GM18505 (cell line): ENCODE measurements around the gene POC1A.
"Not testable (repeated sequence)": the region's sequence is repeated elsewhere in the genome, so short reads cannot be mapped to it uniquely, and the experiment has no call there.

Experiments used
- ATAC-seq: cut with Tn5 transposase; IDR thresholded peaks from one replicate; pipeline ENCODE4 v1.9.1; 2021; ENCODE audit not compliant: unreplicated experiment
- POLR2A ChIP-seq: IDR thresholded peaks from 4 replicates; pipeline ENCODE4 v1.6.1; 2011; ENCODE audit warnings: borderline replicate concordance; ENCODE audit not compliant: insufficient read depth, insufficient read length; ENCODE audit errors: extremely low read depth

Gene POC1A

GRCh38 chr3:52177701-52178042, 23.4 kb upstream of the POC1A start:
- no peak for ATAC-seq

GRCh38 chr3:52176951-52177700, 22.9 kb upstream of the POC1A start:
- TF ChIP-seq POLR2A = no peak
- no peak for ATAC-seq

More at GRCh38 chr3:52177701-52178042, 23.4 kb upstream of the POC1A start:
- no peak for TF ChIP-seq POLR2A

DNA sequence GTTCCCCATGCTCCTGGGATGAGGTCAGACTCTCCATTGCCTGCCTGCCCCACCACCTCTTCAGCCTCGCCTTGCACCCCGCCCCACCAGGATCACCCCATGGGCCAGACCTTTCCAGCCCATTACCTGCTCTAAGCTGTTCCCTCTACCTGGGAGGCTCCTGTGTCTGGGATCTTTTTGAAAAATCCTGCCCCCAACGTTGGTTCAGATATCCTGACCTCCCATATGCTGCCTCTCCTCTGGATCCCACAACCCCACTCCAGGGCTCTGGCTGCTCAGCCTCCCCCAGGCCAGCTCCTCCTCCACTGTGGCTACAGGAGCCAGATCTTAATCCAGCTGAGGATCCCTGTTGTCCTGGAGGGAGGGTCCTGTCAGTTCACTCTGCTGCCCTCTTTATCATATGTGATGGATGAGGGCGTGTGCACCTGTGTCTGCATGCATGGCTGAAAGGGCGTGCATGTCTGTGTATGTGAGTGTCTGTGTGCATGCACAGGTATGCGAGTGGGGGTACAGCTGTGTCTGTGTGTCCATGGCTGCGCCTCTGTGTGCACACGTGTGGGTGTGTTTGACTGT, 22.0 kb upstream of the POC1A start:
- no peak for ATAC-seq
- TF ChIP-seq POLR2A = no peak

- ATAC-seq = no peak
- no peak for TF ChIP-seq POLR2A
Observed at GRCh38 chr3:52175416-52176179, 21.4 kb upstream of the POC1A start.

GRCh38 chr3:52174896-52175295, 20.7 kb upstream of the POC1A start:
- ATAC-seq = no peak

DNA sequence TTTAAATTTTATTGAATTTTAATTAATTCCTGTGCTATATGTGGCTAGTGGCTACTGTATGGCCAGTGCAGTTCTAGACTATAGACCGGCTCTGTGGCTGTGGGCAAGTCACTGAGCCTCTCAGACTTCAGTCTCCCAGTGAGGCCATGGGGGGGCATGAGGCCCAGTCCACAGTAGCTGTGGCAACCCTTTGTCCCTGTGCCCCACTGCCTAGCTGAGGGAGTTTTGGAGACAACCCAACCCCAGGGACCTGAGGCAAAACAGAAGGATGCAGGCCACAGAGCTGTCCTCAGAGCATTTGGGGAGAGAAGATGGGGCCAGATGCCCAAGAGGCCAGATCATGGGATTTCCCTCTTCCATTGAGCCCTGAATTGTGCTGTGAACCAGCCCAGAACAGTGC, 18.9 kb upstream of the POC1A start:
- no peak for TF ChIP-seq POLR2A
- ATAC-seq = no peak

More at GRCh38 chr3:52174896-52175295, 20.7 kb upstream of the POC1A start:
- no peak for TF ChIP-seq POLR2A

DNA sequence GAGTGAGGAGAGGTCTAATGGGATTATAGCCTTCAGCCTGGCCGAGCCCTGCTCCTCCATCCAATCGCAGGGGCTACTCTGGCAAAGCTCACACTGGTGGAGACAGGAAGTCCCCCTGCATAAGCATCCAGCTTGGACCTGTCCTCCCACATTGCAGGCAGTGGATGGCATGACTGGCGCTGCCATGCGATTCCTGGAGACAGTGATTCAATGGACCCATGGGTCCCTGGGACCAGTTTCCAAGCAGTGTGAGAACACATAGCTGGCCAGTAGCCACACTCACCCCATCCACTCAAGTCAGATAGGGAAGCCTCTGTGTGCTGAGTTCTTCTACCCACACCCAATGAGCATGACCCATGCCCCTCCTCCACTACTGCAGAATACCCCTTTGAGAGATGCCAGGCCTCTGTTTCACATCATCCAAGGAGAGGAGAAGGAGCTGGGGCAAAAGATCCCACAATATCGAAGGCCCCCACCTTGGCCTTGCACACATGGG, 18.1 kb upstream of the POC1A start:
- no peak for TF ChIP-seq POLR2A
- no peak for ATAC-seq

DNA sequence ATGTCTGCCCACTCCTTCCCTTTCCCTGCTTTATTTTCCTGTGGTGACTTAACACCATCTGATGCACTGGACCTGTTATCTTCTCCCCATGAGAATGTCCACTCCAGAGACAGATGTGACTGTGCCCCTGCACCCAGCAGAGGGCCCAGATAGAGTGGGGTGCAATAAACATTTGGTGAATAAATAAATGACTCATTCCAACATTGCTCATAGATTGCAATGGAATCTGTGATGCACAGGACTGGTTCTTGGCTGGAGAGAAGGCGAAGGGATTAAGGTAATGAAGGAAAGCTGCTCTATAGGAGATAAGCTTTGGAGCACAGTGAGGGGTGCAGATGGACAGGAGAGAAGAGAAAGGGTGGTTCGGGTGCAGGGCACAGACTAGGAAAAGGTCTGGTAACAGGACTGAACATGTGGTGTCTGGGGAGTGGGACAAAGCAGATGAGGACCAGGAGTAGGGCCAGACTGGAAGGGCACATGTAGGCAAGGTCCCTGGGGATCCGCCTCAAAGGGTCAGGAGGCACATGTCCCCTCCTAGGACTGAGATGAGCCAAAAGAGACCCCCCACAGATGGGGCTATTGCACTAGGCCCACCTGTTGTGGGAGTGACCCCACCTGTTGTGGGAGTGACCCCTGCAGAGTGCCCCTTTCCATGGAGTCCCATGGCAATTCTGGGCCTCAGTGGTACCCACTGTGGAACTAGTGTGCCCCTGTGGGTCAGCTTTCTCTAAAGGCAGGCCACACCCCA, 17.5 kb upstream of the POC1A start:
- no peak for TF ChIP-seq POLR2A
- no peak for ATAC-seq

DNA sequence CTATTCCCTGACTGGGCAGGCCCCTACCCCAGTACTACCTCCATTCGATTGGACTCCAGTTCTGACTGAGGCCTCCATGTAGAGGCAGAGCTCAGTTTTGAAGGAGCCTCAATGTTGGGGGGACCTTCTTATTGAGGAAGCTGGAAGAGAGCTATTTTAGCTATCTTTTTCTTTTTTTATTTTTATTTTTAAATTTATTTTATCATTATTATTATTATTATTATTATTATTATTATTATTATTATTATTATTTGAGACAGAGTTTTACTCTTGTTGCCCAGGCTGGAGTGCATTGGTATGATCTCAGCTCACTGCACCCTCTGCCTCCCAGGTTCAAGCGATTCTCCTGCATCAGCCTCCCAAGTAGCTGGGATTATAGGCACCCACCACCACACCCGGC, 16.0 kb upstream of the POC1A start:
- not testable (repeated sequence) for ATAC-seq

DNA sequence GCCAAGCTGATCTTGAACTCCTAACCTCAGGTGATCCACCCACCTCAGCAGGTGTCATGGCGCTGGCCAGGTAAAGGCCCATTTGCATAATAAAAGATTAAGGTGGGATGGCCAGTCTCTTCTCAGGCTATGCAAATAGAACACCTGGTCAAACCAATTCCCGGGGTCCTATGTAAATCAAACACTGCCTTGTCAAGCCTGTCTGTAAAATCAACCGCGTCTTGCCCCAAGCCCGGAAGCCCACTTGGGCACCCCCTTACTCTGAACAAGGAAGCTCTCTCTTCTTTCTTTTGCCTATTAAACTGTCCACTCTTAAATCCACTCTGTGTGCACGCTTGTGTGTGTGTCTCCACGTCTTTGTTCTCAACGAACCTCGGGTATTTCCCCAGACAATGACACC, 13.0 kb upstream of the POC1A start:
- no peak for TF ChIP-seq POLR2A
- no peak for ATAC-seq

DNA sequence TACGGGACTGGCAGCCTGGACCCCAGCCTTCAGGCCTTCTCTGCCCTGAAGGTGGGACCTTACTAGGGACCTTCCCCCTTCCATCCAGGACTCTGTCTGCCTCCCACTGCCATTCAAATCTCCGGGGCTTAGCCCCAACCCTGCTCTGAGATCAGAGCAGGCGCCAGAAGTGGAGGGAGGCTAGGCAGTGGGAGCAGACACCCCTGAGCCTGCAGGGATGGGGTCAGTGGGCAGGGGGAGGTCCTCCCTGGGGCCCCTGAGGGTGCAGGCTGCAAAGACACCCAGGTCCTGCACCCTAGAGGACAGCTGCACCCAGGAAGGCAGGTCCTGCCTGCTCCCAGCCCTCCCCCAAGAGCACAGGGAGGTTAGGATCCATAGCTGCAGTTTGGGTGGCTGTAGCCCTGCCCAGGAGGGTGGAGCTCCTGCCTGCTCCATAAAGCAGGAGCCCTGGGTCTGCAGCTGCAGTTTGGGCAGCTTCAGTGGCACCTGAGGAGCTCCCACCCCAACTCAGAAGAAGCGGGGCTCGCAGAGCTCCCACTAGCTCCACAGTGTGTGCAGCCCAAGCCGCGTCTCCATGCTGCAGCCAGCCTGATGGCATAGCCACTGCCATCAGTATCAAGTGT, 8.1 kb upstream of the POC1A start:
- no peak for TF ChIP-seq POLR2A
- no peak for ATAC-seq

GRCh38 chr3:52159503-52159902, 5.3 kb upstream of the POC1A start:
- no peak for ATAC-seq
- TF ChIP-seq POLR2A = no peak

DNA sequence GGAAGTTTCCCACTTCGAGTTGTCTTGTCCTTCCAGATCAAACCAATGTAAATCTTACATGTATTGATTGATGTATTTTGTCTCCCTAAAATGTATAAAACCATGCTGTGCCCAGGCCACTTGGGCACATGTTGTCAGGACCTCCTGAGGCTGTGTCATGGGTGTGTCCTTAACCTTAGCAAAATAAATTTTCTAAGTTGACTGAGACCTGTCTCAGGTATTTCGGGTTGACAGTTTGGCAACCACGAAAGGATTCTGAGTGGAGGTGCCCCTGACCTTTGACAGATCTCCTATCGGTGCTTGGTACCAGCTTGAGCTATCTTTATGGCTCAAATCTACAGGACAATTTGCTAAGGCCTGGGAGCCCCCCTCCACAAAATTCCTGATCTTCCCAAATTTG, 1.7 kb upstream of the POC1A start:
- no peak for ATAC-seq
- TF ChIP-seq POLR2A = no peak
